ENCODE data around the gene IFNAR2.

- TF ChIP-seq, protein P1, sequence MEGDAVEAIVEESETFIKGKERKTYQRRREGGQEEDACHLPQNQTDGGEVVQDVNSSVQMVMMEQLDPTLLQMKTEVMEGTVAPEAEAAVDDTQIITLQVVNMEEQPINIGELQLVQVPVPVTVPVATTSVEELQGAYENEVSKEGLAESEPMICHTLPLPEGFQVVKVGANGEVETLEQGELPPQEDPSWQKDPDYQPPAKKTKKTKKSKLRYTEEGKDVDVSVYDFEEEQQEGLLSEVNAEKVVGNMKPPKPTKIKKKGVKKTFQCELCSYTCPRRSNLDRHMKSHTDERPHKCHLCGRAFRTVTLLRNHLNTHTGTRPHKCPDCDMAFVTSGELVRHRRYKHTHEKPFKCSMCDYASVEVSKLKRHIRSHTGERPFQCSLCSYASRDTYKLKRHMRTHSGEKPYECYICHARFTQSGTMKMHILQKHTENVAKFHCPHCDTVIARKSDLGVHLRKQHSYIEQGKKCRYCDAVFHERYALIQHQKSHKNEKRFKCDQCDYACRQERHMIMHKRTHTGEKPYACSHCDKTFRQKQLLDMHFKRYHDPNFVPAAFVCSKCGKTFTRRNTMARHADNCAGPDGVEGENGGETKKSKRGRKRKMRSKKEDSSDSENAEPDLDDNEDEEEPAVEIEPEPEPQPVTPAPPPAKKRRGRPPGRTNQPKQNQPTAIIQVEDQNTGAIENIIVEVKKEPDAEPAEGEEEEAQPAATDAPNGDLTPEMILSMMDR (conservative IDR thresholded peaks at IDR 0.05 in 1 of 2, IDR thresholded peaks at IDR 0.05 in 1 of 2; ENCODE audit: low read depth in 1 of 2, low read length in 2 of 2): no peak
- TF ChIP-seq EZH2 (IDR thresholded peaks at IDR 0.05; ENCODE audit: low read length, missing control alignments): no peak
Measured at GRCh38 chr21:33265664-33266049, 35.9 kb downstream of the IFNAR2 start.

Measured in fibroblast of lung (primary cell).